HG03354 (cell line): ENCODE data around the gene FMN2.
"Not testable (repeated sequence)": the region's sequence is repeated elsewhere in the genome, so short reads cannot be mapped to it uniquely, and the experiment has no call there.

Source experiments
- ATAC-seq: cut with Tn5 transposase; IDR thresholded peaks from one replicate; pipeline ENCODE4 v1.9.1; 2021; ENCODE audit warnings: mild to moderate bottlenecking; ENCODE audit not compliant: unreplicated experiment, poor library complexity, severe bottlenecking

Gene FMN2

DNA sequence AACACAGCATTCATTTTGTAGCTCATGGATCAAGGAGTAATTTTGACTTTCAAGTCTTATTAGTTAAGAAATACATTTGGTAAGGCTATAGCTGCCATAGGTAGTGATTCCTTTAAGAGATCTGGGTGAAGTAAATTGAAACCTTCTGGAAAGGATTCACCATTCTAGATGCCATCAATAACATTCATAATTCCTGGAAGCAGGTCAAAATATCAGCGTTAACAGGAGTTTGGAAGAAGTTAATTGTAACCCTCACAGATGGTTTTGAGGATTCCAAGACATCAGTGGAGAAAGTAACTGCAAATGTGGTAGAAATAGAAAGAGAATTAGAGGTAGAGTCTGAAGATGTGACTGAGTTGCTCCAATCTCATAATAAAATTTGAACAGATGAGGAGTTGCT is 303.7 kb downstream of the FMN2 start:
- ATAC-seq: no peak

DNA sequence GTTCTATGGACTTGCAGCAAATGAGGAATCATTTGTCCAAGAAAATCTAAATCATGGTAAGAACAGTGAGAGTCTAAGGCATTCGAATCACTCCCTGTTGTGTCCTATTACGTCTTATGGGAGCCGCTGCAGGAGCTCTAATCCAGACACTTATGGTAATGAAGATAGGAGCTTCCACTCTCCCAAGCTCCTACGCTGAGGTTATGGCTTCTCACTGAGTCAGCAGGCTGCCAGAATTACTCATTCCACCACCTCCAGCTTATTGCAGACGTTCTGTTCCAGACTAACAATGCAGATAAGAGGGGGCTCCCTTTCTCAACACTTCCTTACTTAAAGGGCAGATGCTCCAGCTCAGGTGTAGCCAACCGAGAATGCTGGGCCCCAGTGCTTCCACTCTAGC is 307.7 kb downstream of the FMN2 start:
- no peak for ATAC-seq

DNA sequence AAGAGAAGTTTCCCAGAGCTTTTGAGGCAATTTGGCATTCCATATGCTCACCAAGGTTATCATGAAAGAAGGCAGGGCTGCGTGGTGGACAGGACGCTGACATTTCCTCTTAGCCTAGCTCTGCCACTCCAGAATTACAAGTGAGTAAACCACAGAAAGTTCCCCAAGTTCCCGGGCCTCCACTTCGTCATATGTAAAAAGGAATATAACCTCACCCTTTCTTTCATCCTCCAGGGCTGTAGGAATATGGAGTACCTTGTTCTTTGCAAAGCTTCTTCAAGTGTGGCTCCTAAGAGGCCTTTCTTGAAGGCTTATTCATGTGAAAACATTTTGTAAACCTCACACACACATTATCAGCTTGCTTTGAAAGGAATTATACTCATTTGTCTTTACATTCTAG is 310.0 kb downstream of the FMN2 start:
- ATAC-seq: no peak

DNA sequence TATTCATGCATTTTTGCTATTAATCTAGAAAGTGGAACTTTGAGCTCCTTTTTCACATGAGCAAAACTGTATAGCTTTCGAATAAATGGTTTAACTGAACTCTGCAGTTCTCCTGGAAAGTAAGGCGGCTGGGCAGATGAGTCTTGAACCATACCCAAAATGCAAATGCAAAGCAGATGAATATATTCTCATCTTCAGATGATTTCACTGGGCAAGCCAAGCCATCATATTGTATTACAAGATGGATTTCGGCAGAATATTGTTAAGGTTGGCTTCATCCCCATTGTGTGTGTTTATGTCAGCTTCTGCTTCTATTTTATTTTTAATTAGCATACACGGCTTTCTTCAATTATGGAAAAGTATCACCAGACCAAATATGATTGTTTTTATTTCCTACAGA is 310.6 kb downstream of the FMN2 start:
- no peak for ATAC-seq

DNA sequence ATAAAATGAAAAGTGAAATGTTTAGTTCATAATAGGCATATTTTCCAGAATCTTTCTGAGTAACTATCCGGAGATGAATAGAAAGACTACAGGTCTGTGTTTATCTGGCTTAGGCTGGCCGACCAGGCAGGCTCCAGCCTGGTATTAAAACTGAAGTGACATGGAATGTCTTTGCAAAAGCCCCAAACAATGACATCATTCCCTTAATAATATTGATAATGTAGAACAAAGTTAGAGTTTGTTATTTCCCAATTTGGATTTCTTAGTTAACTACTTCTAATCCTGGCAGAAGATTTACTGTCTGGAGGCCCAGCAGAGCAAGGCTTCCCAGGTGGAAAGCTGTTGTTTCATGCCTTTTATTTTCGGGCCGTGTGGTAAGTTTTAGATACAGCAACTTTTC is 312.6 kb downstream of the FMN2 start:
- ATAC-seq: no peak

DNA sequence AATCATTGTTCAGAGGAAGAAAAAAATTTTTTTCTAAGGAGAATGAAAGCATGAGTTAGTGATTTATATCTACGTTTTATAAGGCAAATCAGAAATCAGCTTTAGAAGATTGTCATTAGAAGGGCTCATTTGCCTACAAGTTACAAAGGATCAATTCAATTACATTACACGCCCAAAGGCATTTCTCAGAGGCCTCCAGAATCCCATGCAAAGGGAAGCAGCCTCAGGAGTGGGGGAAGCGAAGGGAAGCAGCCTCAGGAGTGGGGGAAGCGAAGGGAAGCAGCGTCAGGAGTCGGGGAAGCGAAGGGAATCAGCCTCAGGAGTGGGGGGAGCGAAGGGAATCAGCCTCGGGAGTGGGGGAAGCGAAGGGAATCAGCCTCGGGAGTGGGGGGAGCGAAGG is 314.1 kb downstream of the FMN2 start:
- ATAC-seq: no peak

DNA sequence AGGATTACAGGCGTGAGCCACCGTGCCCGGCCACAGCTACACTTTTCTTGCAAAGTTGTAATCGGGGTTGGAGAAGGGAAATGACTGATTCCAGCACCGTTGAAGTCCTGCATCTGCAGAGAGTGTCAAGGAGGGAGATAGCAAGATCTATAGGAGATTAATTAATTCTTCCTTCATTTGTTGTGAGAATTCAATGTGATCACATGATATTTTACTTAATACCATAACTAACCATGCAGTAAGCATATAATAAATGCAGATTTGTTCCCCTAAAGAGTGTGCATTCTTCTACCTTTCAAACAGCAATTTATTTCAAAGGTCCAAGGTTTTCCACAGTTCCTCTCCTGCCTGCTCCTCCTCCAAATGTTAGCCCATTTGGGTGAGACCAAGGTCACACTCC is 315.7 kb downstream of the FMN2 start:
- no peak for ATAC-seq

DNA sequence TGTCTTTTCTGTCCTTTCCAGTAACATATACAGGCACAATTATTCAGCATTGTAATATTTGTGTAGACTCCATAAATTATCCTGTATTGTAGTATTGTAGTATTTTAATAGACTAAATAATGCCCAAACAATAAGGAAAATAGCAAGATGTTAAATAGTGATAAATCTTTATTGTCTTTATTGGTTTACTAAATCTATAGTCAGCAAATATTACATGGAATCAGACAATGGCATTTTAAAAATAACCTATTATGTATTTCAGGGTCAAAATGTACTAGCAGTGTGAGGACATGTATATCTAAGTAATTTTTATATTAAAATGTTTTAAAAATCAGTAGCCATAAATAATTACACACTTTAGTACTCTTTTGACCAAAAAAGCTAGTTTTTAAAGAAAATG is 317.9 kb downstream of the FMN2 start:
- no peak for ATAC-seq

DNA sequence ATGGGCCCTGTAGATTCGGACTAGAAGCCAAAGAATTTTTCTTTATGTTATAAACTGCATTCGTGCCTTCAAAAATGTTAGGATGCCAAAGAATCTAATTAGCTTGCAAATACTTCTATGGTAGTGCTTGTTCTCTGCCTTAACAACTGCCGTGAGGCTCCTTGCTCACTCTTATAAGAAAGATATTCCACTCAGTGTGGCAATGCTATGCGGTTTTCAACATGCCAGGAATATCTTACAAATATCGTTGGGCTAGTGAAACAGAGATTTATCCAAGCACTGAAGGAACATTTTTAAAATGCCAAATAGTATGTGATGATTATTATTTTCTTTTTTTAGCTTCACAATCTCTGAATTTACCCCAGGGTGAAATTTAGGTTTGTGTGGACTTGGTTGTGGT is 322.0 kb downstream of the FMN2 start:
- no peak for ATAC-seq

DNA sequence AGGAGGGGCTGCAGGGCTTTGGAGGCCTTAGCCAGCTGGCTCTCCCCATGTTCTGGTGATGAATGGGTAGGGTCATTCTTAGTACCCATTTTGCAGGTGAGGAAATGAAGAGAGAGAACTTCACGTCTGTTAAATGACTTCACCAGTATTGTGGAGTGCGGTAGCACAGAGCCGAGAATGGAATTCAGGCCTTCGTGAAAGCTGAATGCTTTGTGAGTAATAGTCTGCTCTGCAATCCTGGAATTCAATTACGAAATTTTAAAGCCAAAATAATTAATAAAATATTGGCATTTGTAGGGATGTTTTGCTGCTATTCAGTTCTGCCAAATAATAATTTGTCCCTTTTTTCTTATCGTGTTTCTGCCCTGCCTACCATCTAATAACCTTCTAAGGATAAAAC is 322.6 kb downstream of the FMN2 start:
- ATAC-seq: no peak

DNA sequence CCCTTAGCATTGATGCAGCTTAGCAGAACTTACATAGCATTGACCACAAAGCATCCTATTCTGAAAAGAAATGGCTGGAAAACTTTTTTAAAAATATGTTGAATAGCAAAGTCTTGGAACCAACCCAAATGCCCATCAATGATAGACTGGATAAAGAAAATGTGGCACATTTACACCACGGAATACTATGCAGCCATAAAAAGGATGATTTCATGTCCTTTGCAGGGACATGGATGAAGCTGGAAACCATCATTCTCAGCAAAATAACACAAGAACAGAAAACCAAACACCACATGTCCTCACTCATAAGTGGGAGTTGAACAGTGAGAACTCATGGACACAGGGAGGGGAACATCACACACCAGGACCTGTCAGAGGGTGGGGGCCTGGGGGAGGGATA is 323.3 kb downstream of the FMN2 start:
- ATAC-seq: not testable (repeated sequence)

DNA sequence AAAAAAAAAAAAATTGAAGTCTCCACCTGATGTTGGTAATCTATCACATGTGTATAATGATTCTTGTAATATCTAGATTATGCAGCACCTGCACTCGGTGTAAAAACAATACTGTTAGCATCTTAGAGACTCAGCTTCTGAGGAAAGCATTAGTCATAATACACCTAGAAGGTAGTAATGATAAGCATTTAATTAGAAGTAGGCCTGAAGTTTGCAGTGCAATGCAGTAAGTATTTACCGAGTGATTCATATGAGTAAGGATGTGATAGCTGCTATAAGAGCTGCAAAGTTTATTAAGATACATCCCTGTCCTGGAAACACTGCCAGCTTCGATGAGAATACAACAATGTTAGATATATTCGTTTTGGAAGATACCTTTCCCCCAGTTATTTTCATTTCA is 323.8 kb downstream of the FMN2 start:
- ATAC-seq: no peak

DNA sequence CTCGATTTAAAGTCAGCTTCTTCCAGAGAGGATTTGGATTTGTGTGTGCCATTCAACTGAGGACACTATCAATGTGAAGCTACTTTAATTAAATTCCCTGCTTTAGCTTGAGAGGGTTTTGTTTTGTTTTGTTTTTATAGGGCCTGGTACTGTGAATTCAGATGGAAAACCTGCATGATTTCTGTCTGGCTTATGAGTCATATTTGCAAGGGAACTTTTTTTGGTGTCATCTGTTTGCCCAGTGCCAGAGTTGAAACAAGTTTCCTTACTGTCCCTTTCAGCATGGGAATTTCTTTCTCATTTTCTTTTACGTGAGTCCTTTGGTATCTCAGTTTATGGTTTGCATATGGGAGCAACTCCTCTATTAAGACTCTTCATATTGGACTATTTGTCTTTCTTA is 325.6 kb downstream of the FMN2 start:
- ATAC-seq: no peak

DNA sequence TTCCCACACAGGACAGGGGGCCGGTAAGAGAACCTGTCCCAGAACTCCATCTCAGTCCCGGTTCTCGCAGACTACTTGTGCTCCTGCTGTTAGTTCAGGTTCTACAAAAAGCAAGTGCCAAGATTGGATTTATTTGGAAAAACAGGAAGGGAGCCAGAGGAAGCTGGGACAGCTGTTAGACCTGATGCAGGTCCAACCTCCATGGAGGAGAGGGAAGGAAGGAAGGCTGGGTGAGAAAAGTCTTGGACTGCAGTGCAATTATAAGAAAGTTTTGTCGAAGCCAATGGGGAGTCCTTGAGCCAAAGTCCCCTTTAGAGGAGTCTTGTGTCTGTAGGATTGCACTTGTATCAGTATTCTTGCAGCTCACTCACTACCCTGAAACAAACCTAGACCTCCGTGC is 329.1 kb downstream of the FMN2 start:
- ATAC-seq: no peak

DNA sequence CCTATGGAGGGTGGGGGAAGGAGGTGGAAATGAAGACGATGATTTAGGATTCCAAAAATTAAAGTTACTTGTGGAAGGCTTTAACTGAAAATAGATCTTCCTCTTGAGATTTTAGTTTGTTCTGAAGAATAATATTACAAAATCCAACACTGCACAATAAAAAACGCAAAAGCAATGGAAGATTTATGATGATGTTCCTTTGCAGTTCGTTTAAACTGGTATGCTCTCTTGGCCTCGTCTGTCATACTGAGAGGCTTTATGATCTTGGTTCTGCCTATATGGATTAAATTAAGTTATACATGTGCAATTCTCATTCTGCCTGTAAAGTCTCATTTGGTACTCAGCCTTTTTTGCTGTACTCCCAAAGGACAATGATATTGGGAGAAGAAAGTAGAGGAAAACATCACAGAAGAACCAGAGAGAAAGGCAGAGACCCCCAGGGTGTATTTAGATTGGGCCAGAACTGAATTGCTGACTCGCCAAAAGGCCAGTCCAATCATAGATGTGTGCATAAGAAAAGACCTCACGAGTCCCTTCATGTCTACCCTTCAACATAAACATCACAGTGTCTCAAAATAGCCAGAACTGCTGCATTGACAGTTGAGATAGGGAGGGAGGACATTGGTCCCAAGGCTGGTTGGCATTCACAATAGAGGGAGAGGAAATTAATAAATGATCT is 331.7 kb downstream of the FMN2 start:
- ATAC-seq: no peak

DNA sequence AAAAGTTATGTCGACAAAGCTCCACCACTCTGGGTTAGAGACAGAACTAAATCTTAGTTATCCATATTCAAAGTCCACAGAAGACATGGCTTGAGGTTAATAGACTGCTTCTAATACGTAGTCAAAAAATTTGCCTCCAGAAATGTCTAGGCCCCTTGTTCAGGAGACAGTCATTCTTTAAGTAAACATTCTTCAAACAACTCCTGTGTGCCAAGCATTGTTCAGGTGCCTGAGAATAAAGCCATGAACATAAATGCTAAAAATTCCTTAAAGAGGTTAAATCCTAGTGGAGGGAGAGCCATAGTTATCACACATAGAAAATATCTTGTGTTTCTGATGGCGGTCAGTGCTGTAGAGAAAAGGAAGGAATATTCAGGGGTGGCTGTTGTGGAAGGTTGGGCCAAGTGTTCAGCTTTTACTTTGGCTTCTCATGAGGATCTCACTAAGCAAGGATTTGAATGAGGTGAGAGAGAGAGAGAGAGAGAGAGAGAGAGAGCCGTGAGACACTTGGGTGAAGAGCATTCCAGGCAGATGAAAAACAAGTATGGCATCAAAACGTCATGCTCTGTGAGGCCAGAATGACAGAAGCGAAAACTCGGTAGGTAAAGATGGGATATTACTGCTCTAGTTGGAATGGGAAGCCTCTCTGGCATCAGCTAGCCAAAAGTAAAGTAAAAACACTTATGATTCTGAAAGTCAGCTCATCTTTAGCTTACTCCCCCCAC is 333.2 kb downstream of the FMN2 start:
- ATAC-seq: no peak

DNA sequence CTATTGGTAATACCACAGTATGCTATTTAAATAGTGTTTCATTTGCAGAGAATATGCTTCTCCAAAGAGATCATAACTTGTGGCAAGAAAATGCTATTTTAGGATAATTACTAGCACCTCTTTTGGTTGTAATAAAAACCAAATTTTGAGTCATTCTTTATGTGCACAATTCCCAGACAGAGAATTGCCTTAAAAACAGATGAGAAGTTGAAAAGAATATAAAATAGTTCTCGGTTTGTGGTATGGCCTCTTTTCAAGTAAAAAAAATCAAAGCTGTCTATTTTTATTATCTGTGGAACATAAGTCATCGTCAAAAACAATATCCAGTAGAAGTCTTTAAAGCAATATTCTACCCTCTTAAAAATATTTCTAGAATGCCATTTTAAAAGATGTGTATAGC is 334.4 kb downstream of the FMN2 start:
- ATAC-seq: no peak

DNA sequence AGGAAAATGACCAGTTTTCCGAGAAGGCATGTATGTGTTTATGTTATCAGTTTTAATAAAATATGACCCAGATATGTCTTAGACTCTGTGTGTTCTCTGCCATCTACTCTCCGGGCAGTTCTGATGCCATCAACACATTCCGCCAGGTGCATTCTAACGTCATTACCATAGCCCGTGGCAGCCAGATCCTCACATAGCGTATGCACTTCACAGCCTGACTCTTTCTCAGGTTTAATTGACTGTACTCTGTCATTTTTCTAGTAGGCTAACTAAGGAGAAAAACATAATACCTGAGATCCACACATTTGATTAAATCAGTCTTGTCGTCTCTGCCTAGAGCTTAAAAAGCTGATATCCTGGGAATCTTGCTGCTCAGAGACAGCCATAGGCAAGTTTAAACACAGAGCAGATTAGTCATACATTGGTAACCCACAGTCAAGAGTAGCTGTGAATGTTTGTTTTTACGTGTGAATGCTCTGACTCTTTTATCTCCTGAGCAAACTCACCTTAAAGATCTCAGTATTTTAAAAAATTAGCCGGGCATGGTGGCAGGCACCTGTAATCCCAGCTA is 344.4 kb downstream of the FMN2 start:
- ATAC-seq: no peak

DNA sequence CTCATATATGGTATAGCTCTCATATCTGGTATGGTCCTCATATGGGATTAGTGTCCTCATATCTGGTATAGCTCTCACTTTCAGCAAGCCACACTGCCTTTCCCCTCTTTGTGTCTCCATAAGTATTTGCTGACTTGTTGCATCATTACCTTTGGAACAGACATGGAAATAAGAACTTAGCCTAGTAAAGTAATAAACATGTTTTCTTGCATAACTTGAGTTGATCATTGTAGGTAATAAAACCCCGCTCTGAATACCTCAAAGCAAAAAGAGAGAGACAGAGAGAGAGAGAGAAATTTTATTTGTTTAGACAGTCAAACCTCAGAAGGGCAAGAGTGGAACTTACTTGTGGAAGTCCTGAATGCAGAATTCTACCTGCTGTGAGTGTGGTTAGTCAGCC is 350.0 kb downstream of the FMN2 start:
- no peak for ATAC-seq

DNA sequence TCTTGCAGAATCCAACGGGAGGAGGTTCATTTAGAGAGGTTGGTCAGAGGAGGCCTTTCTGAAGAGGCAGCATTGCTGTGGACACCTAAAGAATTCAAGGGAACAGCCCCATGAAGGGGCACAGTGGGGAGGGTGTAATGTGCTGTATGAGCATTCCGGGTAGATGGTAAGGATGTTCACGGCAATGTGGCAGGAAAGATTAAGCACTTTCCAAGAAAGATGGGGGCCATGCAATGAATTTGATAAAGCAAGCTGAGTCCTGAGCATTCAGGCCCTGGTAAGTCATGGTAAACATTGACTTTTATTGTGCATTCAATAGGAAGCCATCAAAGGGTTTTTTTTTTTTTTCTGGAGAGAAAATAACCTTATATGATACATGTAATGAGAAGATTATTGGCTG is 353.7 kb downstream of the FMN2 start:
- no peak for ATAC-seq

DNA sequence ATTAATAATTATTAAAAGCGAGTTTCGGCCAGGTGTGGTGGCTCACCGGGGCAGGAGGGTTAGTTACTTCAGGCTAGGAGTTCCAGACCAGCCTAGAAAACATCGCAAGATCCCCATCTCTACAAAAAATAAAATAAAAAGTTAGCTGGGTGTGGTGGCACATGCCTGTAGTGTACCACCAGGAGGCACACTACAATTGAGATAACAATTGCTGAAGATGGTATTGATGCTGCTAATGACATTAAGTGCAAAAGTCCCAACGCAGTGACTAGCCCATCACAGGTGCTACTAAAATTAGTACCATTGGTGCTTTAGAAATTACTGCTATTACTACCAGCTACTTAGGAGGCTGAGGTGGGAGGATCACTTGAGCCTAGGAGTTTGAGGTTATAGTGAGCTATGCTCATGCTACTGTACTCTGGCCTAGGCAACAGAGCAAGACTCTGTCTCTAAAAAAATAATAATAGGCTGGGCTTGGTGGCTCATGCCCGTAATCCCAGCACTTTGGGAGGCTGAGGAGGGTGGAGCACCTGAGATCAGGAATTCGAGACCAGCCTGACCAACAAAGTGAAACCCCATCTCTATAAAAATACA is 363.6 kb downstream of the FMN2 start:
- no peak for ATAC-seq
